ENCODE results near the gene ELAVL2.
"Not testable (repeated sequence)": the region's sequence is repeated elsewhere in the genome, so short reads cannot be mapped to it uniquely, and the experiment has no call there.

Gene ELAVL2

DNA sequence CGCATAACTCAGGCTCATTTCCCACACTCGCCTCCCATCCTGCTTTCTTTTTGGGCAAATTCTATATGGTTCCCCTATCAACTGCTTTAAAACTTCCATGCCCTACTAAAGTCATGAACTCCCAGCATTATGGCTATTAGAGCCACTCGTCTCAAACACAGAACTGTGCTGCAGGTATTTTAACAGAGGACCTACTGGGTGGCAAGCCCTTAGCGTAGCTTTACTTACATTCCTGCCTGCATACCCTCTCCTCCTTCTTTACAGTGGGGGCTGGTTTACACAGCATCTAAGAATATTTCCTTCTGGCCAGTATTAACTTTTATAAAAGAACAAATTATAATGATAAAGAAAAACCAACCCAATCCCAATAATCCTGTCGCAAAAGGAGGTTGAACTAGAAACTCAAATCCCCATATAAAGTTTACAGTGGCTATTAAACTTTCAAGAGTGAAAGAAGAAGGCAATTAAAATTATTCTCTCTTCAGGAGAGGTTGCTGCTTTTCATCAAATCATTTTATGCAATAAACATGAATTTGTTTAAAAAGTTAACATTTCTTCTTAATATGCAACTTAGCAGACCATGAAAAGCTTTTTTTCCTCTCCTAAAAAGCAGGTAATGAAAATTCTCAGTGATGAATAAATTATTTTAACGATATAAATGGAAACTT lies 100.6 kb downstream of the ELAVL2 start:
- DNase-seq (ENCODE audit: low read depth, low spot score): no peak

DNA sequence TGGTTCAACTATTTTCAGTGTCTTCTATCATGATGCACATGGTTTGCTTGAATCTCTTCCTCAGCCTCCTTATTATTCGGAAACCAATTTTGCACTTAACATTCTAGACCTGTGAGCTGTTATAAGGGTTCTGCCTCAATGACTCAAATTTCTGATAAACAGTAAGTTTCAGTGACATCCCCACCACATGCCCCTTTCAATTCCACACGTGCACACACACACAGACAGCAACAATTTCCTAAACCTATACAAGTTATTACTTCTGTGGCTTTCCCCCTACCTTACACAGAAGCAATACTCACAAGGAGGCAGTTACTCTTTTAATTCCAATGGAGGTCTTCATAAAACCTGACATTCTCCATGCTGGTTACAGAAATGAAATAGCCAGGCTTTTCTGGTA lies 102.4 kb downstream of the ELAVL2 start:
- DNase-seq (ENCODE audit: low read depth, low spot score): no peak

DNA sequence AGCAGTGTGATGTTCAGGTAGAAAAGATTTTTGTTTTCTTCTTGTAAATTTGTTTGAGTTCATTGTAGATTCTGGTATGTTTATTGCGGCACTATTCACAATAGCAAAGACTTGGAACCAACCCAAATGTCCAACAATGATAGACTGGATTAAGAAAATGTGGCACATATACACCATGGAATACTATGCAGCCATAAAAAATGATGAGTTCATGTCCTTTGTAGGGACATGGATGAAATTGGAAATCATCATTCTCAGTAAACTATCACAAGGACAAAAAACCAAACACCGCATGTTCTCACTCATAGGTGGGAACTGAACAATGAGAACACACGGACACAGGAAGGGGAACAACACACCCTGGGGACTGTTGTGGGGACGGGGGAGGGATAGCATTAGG lies 103.0 kb downstream of the ELAVL2 start:
- not testable (repeated sequence) for DNase-seq (ENCODE audit: low read depth, low spot score)

DNA sequence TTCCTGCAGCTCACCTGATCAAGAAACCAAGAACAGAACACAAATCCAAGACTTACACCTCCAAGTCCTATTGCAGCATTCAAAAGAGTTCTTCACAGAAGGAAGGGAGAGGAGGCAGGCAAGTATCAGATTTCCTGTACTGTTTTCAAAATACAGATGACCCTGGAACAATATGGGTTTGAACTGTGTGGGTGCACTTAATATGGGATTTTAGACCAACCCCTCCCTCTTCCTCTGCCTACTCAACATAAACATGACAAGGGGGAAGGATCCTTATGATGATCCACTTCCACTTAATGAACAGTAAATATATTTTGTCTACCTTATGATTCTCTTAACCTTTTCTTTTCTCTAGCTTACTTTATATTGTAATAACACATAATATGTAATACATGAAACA lies 104.6 kb downstream of the ELAVL2 start:
- no peak for DNase-seq (ENCODE audit: low read depth, low spot score)

DNA sequence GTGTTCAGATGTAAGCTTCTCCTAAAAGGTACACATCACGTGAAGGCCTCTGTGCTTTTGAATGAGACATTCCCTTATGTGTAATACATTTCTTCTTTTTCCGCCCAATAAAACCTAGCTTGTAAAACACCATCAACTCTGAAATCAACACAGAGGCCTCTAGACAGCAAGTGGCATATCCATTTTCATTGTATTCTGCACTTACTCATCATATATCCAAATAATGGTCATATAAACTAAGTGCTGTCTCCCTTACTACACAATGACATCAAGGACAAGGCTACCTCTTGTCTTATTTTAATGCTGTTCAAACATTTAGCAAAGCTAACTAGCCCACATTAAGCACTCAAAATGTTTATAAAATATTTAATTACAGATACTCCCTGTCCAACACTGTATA lies 108.5 kb downstream of the ELAVL2 start:
- no peak for DNase-seq (ENCODE audit: low read depth, low spot score)

DNA sequence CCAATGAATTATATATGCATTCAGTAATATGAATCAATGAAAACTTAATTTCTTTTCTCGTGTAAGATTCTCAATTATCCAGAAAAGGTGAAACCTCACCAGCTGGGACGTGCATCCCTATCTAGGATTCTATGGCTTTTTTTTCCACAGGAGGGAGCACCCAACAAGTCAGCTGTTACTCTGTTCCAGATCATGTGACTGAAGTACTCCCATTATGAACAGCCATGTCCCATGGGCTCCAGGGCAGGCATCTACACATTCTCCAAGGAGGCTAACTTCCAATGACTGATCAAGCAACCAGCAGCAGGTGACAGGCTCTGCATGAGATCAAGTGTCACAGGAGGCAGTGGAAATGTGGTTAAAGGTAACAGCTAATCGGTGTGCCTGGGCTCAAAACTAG lies 118.8 kb downstream of the ELAVL2 start:
- DNase-seq (ENCODE audit: low read depth, low spot score): no peak

DNA sequence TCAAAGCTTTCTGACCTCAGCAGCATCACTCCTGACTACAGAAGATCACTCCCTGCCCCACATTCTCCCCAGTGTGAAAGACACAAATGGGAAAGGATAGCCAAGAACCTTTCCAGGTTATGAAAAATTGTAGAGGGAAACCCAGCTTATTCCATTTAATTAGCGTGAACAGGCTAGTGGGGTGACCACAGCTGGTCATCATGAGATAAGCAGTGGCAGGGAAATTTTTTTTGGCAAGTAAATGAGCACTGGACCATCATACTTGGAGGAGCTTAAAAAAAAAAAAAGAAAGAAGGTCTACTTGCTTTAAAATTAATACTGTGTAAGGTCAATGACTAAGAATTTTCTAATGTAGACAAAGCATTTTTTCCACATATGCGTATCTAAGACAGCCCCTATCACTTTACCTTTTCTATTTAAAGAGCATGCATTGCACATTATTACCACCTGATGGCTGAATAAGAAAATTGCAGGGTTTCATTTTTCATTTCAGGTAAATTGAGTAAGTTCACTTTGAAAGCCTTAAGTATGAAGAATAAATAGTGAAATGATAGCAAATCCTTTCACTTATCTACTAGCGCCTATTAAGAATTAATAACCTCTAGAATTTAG lies 123.6 kb downstream of the ELAVL2 start:
- no peak for DNase-seq (ENCODE audit: low read depth, low spot score)

DNA sequence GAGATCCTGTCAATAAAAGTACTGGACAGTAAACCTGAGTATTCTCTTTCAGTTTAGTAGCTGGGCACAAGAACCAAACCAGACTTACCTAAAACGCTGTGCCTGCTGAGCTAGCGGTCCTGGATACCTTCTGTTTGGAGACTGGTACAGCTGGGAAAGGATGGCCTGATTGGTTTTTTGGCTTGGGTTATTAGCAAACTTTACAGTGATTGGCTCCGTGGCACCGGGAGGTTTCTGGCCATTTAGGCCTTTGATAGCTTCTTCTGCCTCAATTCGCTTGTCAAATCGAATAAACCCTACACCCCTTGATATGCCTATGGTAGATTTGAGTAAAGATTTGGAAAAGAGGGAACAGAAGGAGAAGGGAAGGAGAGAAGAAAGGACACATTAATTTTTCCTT lies 124.7 kb downstream of the ELAVL2 start:
- no peak for DNase-seq (ENCODE audit: low read depth, low spot score)

DNA sequence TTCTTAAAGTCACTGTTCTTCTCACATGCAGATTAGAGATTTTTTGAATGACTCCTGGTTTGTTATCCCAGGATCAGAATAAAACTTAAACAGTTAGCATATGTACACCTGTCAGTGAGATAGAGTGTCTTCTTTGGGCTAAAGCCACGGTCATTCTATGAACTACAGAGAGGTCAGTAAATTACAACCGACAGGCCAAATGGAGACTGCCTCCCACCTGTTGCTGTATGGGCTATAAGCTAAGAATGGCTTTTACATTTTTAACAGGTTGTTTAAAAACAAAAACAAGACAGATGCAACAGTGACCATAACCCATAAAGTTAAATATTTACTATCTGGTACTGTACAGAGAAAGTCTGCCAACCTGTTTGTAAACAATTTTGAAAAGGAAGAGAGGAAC lies 125.7 kb downstream of the ELAVL2 start:
- no peak for DNase-seq (ENCODE audit: low read depth, low spot score)

DNA sequence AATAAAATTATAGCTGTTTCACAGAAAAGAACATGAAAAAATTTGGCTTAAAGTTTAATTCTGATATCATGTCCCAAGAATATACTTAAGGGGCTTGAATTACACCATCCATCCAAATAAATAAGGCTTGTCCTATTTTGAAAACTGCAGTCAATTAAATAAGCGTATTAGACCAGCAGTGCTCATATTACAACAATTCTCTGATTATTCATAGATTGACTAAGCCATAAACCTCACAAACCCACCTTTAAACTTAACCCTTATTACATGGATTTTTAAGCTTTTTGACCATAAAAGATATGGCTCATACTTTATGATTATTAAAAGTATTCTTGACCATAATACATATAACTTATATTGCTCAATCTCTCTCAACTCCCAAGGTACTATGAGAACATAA lies 127.9 kb downstream of the ELAVL2 start:
- no peak for DNase-seq (ENCODE audit: low read depth, low spot score)

DNA sequence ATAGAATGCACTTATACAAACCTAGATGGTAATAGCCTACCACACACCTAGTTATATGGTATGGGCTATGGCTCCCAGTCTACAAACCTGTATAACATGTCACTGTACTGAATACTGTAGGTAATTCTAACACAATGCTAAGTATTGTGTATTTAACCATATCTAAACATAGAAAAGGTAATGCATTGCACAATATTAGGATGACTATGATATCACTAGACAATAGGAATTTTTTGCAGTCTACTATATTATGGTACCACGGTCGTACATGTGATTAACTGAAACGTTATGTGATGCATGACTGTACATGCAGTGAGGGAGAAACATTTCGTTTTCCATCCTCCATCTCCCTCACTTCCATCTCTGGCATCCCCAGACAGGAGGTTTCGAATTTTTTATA lies 130.5 kb downstream of the ELAVL2 start:
- DNase-seq (ENCODE audit: low read depth, low spot score): no peak

DNA sequence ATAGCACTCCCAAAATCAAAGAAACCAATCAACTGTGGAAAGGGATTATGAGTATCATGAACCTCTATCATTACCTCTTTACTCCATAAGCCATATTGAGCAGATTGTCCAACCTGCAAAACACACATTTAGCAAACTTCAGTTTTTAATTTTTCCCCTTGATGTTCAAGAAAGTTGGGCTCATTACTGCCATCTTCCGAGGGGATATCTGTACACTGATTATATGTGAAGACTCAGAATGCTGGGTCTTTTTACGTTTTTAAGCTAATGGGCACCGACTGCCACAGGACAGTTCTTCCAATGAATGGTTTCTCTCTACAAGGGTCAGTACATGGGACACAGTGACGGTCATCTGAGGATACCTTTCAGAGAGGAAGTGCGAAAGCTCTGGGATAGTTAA lies 132.7 kb downstream of the ELAVL2 start:
- no peak for DNase-seq (ENCODE audit: low read depth, low spot score)

DNA sequence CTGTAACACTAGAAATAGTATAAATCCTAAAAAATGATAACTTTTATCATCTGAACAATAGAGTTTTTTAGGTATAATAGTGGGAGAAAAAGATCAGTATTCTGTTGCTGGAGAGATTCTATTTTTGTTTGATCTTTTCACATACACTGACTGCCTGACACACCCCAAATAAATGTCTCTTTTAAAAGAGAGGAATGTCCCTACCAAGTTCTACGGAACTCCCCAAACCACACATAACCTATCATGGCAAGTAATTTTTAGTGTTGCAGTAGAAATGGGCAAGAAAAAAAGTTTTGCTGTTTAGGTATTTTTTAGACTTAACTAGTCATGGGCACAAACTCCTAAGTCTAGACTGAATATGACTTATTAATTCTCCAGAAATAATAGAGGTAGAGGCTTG lies 139.1 kb downstream of the ELAVL2 start:
- DNase-seq (ENCODE audit: low read depth, low spot score): no peak

DNA sequence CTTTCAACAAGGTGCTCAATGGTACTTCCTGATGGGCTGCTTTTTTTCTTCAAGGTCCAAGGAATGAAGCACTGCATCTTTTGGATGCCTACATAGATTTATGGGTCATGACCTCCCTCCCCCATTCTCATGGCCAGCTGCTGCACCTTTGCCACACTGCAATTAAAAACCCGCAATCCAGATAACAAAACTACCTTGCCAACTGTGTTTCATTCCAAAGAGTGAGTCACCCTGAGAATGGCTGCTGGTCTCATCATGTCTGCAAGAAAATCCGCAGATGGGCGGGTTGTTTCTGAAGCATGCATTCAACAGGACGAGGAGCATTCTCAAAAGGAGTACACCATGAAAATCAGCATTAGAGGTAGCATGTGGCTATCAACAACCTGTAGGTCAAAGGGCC lies 139.8 kb downstream of the ELAVL2 start:
- DNase-seq (ENCODE audit: low read depth, low spot score): no peak

DNA sequence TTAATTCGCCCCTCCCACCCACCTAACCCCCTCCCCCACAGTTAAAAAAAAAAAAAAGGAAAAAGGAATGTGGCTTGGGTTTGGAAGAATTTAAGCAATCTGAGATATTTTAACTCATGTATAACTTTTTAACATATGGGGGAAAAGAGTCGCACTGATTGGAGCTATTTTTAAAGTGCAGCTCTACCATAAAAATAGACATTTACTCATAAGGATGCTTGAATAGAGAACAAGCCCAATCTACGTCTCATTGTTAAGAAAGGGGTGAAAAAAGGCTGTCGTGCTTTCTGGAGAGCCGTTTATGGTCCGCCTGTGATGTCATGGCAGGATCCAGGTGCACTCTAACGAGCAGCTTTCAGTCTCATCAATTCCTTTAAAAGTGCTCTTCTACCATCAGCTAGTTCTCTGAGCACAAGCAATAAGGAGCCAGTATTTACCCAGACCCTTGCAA lies 142.4 kb downstream of the ELAVL2 start:
- DNase-seq (ENCODE audit: low read depth, low spot score): no peak

DNA sequence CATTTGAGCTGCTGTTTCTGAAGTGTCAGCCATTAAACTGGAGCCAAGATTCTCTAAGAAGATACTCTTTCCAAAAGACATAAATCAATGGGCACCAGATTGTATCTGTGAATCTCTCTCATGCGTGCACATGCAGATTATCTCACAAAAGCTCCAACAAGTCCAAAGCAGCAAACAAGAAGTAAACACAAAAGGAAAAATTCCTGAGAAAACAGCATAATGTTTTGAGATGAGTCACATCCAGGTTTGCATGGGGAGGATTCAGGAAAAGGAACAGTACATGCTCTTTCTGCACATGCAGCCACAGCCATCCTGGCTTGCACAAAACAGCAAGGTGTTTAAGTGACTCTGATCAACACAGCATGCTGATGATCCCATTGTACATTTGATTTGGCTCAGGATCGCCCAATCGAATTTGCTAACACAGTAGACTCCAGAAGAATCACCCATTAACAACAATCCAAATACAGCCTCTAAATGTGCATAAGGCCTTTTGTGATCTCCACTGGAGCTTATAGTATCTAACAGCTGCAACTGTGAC lies 143.1 kb downstream of the ELAVL2 start:
- no peak for DNase-seq (ENCODE audit: low read depth, low spot score)

DNA sequence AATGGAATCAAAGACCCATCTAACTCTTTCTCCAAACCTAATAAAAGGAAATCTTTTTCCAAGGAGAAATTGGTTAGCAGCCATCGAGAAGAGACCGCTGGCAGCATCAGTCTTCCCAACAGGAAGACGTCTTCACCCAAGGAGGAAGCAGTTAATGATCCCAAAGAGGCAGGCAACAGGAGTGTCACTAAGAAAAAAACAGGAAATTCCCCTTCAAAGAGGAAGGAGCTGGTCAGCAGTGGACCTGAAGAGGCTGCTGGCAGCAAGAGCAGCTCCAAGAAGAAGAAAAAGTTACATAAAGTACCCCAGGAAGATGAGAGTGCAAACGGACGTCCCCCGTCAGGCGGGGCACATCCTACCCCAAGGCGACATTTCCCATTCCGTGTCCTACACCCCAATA lies 143.7 kb downstream of the ELAVL2 start:
- no peak for DNase-seq (ENCODE audit: low read depth, low spot score)

DNA sequence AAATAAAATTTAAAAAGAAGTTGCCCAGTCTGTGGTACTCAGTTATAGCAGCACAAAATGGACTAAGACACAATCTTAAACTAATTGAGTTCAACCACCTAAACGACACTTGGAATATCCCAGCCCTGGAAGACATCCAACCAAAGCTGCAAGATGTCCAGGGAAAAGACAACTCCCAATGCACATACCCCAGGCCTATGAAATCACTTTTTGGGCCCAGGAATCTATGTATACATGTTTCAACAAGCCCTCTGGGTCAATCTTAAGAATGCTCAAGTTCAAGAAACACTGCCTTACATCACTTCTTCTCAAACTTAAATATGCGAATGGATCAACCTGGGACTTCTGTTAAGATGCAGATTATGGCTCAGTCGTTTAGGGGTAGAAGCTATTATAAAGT lies 148.6 kb downstream of the ELAVL2 start:
- DNase-seq (ENCODE audit: low read depth, low spot score): no peak

DNA sequence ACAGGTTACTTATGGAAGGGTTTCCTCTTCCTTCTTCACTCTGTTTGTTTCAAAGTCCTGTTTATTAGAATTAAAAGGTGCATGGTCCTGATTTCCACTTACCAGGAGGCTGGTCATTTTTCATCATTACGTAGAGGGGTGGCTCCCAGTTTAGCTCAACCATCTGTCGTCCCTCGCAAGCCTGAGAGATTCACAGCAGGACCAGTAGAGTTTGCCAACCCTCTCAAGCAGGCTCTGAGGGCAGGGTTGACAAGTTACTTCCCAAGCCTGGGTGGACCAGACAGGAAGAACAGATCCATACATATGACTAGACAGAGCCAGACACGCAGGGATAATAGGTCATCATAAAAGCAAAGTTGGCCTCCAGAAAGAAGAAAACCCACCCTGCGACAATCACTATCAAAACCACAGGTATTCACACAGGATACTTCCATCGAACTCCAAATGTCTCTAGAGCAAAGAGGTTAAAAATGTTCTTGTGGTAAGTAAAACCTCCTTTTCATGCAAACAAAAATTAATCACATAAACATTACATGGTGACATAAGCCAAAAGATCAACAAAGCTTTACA lies 151.9 kb downstream of the ELAVL2 start:
- DNase-seq (ENCODE audit: low read depth, low spot score): no peak

DNA sequence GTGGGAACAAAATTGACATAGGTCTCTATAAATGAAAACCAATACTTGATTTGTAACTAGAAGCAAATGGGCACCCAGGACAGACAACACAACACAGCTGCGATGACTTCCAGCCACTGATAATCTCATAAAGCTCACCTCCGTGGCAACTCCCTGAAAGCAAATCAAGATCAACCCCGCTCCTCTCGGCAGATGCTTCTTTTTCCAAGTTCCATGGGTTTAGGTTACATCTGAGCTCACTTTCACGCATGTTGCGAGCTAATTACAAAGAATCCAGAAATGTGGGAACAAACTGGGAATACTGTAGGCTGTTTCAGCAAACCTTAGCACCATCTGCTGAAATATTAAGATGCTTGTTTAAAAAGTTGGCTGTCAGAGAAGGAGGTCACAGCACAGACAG lies 153.9 kb downstream of the ELAVL2 start:
- no peak for DNase-seq (ENCODE audit: low read depth, low spot score)

DNA sequence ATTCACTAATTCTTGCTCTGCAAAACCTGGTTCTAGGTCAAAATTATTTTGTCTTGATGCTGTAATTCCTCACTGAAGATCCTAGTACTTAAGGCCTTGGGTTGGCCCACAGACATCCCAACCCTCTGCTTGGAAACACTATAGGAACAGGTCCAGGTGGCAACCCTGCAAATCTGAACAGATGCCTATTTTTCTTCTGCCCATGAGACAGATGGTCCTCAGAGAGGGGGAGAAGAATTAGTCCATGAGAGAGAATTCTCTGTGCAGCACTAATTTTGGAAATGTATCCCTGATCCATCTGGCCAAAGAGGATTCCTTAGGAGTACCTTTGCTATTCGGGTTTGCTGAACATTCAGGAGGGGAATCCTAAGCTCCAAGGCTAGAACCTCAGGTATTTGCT lies 156.3 kb downstream of the ELAVL2 start:
- no peak for DNase-seq (ENCODE audit: low read depth, low spot score)

DNA sequence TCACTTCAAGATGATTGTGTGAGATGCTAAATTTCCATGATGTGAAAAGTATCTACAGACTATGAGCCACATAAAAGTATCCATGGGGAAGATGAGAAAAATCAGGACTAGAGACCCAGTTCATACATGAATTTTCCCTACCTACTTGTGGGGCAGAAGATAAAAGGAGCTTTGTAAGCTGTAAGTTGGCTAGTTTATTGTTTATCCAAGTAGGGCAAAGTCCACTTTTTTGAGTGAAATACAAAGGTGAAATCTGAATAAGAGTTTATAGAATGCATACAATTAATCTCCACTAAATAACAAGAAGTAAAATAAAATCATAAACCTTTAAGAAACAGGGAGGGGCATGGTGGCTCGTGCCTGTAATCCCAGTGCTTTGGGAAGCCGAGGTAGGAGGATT lies 160.4 kb downstream of the ELAVL2 start:
- DNase-seq (ENCODE audit: low read depth, low spot score): no peak

DNA sequence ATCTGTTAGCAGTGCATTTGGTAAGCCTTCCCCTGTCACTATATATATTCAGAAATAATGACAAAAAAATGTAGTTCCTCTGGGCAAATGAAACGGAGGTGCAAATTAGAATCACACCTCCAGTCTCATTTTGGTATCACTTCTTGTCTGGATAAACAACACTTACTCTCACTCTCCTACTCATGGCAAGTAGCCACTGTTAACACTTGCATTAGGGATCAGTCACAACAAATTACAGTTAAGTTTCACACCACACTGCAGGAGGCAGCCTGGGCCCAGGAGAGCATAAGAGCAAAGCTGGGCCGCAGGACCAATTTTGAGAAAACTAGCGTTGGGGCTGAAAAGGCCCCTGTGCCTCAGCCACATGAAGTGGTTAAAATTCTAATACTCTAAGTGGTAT lies 161.0 kb downstream of the ELAVL2 start:
- no peak for DNase-seq (ENCODE audit: low read depth, low spot score)
